GM12875 (cell line): ENCODE measurements around the gene SHROOM2.
A peak's percentile ranks its signal among the peaks of the same experiment; 100 is the strongest.

Experiments
- H3K4me3 ChIP-seq: one replicate; pipeline ENCODE4 v1.5.1; 2011; ENCODE audit warnings: low read depth, low read length, control low read depth
- TF ChIP-seq, protein P1 (sequence below): IDR thresholded peaks from 2 replicates; pipeline ENCODE4 v1.5.1; 2011; ENCODE audit warnings: low read depth, mild to moderate bottlenecking, control low read depth, inconsistent platforms, low read length, moderate library complexity, borderline replicate concordance; ENCODE audit not compliant: insufficient read depth

Gene SHROOM2

DNA sequence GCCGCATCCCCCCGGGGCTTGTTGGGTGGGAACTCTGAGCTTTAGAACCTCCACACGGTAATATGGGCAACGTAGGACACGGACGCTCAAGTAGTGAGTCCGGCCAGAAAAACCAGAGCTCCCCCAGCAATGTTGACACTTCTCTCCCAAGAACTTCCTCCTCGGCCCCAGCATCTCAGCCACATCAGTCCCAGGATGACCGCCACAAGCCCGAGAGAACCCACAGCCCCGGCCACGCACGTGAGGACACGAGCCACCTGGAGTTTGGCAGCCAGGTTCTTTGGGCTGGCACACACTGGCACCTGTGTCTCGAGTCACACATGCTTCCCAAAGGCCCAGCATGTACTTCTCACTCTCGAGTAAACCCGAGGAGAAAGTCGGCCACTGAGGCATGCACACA, 197.2 kb downstream of the SHROOM2 start:
- H3K4me3 ChIP-seq = no peak overlapping the region
- TF ChIP-seq, protein P1, sequence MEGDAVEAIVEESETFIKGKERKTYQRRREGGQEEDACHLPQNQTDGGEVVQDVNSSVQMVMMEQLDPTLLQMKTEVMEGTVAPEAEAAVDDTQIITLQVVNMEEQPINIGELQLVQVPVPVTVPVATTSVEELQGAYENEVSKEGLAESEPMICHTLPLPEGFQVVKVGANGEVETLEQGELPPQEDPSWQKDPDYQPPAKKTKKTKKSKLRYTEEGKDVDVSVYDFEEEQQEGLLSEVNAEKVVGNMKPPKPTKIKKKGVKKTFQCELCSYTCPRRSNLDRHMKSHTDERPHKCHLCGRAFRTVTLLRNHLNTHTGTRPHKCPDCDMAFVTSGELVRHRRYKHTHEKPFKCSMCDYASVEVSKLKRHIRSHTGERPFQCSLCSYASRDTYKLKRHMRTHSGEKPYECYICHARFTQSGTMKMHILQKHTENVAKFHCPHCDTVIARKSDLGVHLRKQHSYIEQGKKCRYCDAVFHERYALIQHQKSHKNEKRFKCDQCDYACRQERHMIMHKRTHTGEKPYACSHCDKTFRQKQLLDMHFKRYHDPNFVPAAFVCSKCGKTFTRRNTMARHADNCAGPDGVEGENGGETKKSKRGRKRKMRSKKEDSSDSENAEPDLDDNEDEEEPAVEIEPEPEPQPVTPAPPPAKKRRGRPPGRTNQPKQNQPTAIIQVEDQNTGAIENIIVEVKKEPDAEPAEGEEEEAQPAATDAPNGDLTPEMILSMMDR = no peak

DNA sequence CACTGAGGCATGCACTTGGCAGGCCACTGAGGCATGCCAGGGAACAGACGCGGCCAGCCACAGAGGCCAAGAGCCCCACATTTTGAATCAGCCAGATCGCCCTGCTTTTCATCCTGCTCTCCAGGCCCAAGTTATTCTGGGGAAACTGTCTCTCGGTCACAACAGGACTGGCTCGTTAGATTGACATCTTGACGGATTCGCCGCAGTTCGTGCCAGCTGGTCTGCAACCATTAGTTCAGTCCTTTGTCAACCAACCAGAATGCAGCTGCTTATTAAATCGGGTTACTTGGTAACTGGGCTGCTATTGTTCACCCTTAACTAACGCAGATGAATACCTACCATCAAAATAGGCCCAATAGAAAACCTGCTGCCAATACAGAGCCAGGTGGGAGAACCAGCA, 197.6 kb downstream of the SHROOM2 start:
- TF ChIP-seq, protein P1 = no peak
- H3K4me3 ChIP-seq = no peak overlapping the region

DNA sequence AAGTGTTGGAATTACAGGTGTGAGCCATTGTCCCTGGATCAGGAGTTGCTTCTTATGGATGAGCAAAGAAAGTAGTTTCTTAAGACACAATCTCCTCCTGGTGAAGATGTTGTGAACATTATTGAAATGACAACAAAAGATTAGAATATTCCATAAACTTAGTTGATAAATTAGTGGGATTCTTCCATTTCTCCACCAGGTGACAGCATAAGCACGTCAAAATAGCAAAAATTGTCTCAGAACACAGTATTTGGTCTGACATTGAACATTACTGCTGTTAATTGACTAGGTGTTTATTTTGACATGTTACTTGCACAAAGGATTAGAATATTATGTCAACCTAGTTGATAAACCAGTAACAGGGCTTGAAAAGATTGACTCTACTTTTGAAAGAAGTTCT, 202.5 kb downstream of the SHROOM2 start:
- H3K4me3 ChIP-seq = no peak overlapping the region
- TF ChIP-seq, protein P1 = peak; percentile 36; the same call in 1 of the 2 replicates

DNA sequence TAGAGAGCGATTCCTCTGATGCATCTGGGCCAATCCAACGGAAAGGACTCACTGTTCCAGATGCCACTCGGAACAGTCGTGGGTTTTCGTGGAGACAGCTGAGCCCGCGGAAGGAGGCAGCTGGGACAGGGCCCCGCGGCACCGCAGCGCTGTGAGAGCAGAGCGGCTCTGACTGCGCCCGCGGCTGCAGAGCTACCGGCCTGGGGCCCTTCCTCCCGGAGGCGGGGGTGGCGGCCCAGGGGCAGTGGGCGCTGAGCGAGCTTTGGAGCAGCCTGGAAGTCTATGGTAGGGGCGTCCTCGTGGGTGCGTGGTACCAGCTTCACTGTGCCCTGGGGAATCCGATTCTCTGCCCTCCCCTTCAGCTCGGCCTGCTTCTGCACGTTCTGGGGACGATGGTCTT, 205.8 kb downstream of the SHROOM2 start:
- TF ChIP-seq, protein P1 = no peak
- H3K4me3 ChIP-seq = no peak overlapping the region

DNA sequence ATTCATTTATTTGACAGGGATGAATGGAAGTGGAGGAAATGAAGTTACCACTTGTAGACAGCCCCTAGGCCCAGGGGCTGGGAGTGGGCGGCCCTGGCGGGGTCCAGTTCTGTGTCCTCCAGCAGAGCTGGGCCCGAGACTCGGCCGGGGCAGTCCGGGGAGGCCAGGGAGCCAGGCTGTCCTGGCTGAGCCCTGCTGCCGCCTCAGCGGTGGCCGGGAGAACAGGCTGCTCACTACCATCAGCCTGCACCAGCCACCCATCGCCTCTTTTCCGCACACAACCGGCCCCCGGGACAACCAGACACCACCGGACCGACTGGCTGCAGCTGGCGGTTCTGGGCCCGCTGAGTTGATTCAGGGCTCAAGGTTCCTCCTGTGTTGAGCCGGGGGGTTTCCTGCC, 206.5 kb downstream of the SHROOM2 start:
- TF ChIP-seq, protein P1 = no peak
- H3K4me3 ChIP-seq = no peak overlapping the region

DNA sequence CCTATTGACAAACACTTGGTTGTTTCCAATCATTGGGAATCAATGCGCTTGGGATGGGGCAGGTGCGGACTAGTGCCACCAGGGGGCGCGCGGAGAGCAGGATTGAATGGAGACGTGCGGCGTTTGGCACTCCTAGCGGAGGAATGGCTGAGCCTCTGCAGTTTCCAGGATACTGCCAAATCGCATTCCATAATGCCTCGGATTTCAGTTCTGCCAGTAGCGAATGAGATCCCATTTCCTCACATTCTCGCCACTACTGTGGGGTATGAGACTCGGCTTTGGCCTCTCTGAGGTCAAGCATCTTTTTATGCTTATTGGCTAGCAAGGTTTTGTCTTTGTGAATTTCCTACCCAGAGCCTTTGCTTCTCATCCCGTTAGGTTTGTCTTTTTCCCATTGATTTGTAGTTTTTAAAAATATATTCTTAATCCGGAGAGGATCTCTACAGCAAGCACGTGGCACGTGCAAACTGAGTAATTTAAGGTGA, 209.7 kb downstream of the SHROOM2 start:
- TF ChIP-seq, protein P1 = peak; percentile 95

DNA sequence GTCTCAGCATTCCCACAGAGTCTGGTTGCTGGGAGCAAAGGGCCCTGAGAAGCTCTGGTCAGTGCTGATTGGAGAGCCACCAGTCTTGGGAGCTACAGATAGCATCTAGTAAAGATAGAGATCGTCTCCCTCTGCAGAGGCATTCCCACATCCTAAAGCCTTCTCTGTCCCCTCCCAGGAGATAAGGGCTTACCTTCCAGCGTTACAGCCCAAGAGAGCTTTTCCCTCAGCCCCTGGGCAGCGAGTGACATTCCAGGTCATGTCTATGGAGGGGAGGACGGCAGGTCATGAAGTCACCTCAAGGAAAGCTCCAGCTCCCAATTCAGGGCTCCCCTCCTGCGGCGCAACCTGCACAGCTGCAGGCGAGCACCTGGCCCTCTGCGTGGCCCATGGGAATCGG, 210.8 kb downstream of the SHROOM2 start:
- TF ChIP-seq, protein P1 = no peak
- H3K4me3 ChIP-seq = no peak overlapping the region

More for the DNA sequence above, 209.7 kb downstream of the SHROOM2 start:
- no peak overlapping the region for H3K4me3 ChIP-seq
